ENCODE measurements around the gene GINS2. TPM values are rescaled to one million over a fixed set of nuclear protein-coding genes. Genes with fewer than 3 reads are reported as not detected.
A peak's percentile ranks its signal among the peaks of the same experiment; 100 is the strongest.

Gene GINS2
- total and polyA plus RNA-seq, 2 of the 4 experiments (the other 2 are of a cell fraction): 12.0 to 13.4 TPM

- H2BK5ac ChIP-seq (ENCODE audit: low read depth, low read length, poor library complexity, severe bottlenecking): no peak overlapping the region
- TF ChIP-seq BHLHE40 (IDR thresholded peaks at IDR 0.05; ENCODE audit: low read depth, low read length) (no peak), RAD21 (IDR thresholded peaks at IDR 0.05; ENCODE audit: low read length) (no peak), MAZ (IDR thresholded peaks at IDR 0.05; ENCODE audit: borderline replicate concordance, low read depth, low read length) (no peak), MXI1 (IDR thresholded peaks at IDR 0.05; ENCODE audit: borderline replicate concordance, low read depth, low read length) (no peak), CEBPB (IDR thresholded peaks at IDR 0.05; ENCODE audit: low read depth, low read length) (no peak), CHD1 (IDR thresholded peaks at IDR 0.05; ENCODE audit: low read depth, low read length) (no peak), FOS (IDR thresholded peaks at IDR 0.05; ENCODE audit: low read depth, low read length) (no peak), MAFK (IDR thresholded peaks at IDR 0.05; ENCODE audit: low read depth, low read length) (no peak), SMC3 (IDR thresholded peaks at IDR 0.05; ENCODE audit: low read depth, low read length) (no peak), NFE2L2 (IDR thresholded peaks at IDR 0.05; ENCODE audit: low read depth, low read length) (no peak), POLR2A (IDR thresholded peaks at IDR 0.05; ENCODE audit: low read depth, low read length) (no peak), RCOR1 (IDR thresholded peaks at IDR 0.05; ENCODE audit: insufficient replicate concordance, low read length) (no peak)
- TF ChIP-seq, protein P1, sequence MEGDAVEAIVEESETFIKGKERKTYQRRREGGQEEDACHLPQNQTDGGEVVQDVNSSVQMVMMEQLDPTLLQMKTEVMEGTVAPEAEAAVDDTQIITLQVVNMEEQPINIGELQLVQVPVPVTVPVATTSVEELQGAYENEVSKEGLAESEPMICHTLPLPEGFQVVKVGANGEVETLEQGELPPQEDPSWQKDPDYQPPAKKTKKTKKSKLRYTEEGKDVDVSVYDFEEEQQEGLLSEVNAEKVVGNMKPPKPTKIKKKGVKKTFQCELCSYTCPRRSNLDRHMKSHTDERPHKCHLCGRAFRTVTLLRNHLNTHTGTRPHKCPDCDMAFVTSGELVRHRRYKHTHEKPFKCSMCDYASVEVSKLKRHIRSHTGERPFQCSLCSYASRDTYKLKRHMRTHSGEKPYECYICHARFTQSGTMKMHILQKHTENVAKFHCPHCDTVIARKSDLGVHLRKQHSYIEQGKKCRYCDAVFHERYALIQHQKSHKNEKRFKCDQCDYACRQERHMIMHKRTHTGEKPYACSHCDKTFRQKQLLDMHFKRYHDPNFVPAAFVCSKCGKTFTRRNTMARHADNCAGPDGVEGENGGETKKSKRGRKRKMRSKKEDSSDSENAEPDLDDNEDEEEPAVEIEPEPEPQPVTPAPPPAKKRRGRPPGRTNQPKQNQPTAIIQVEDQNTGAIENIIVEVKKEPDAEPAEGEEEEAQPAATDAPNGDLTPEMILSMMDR (conservative IDR thresholded peaks at IDR 0.05; ENCODE audit: low read depth, low read length): no peak
- TF ChIP-seq, protein P2, sequence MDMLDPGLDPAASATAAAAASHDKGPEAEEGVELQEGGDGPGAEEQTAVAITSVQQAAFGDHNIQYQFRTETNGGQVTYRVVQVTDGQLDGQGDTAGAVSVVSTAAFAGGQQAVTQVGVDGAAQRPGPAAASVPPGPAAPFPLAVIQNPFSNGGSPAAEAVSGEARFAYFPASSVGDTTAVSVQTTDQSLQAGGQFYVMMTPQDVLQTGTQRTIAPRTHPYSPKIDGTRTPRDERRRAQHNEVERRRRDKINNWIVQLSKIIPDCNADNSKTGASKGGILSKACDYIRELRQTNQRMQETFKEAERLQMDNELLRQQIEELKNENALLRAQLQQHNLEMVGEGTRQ (IDR thresholded peaks at IDR 0.05; ENCODE audit: low read depth, low read length): no peak
- TF ChIP-seq, protein P3, sequence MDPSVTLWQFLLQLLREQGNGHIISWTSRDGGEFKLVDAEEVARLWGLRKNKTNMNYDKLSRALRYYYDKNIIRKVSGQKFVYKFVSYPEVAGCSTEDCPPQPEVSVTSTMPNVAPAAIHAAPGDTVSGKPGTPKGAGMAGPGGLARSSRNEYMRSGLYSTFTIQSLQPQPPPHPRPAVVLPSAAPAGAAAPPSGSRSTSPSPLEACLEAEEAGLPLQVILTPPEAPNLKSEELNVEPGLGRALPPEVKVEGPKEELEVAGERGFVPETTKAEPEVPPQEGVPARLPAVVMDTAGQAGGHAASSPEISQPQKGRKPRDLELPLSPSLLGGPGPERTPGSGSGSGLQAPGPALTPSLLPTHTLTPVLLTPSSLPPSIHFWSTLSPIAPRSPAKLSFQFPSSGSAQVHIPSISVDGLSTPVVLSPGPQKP (IDR thresholded peaks at IDR 0.05; ENCODE audit: borderline replicate concordance, low read depth, low read length): no peak
- H2BK120ac ChIP-seq (ENCODE audit: low read depth, low read length): no peak overlapping the region
- H3K4me2 ChIP-seq (ENCODE audit: low read depth, low read length): no peak overlapping the region
- no peak overlapping the region for H3K27ac ChIP-seq (ENCODE audit: insufficient read depth, low read length)
- no peak overlapping the region for H2AK9ac ChIP-seq (replicated peaks; ENCODE audit: low read depth, low read length, poor library complexity)
- DNase-seq (no peak), ATAC-seq (ENCODE audit: low read depth) (no peak)
- no peak overlapping the region; the same call in 1 of the 2 replicates for H4K91ac ChIP-seq (ENCODE audit: insufficient read depth, low read depth, low read length)
- H2AK5ac ChIP-seq (ENCODE audit: low read depth, low read length): no peak overlapping the region; the same call in 1 of the 2 replicates
- dilution Hi-C loops (cut with HindIII; ENCODE audit: low sequenced_read_pairs, unreplicated experiment): no loop called here
- CTCF ChIA-PET: no interaction called here
- H3K14ac ChIP-seq (replicated peaks; ENCODE audit: low read depth, low read length): no peak overlapping the region; the same call in 1 of the 2 replicates
- no peak overlapping the region for H3K4me3 ChIP-seq (ENCODE audit: insufficient read depth, low read depth, low read length)
- H3K23ac ChIP-seq (ENCODE audit: low read depth, low read length): no peak overlapping the region
- H3K9ac ChIP-seq (ENCODE audit: low read depth, low read length): no peak overlapping the region
- BruUV-seq (replicated peaks): no TSS peak
- peaks cover 3% of the 10 kb centered on the region; the same call in 1 of the 2 replicates for H3K4me1 ChIP-seq (ENCODE audit: control insufficient read depth, insufficient read depth, low read length)
- WGBS, 2 experiments (ENCODE audit: extremely low coverage in 2 of 2, insufficient read length in 1 of 2): no CpG with 5 or more reads among the region's 3 CpGs
- in situ Hi-C loops (cut with MboI; ENCODE audit: low sequenced_read_pairs): loop anchor here (5.0 kb wide), 1 partner anchor 59 kb away; no protein-coding TSS in a partner anchor
- H3K79me1 ChIP-seq (ENCODE audit: low read depth in 1 of 2, low read length in 2 of 2): peaks cover 3 to 4% of the 10 kb centered on the region in 2 experiments; a peak in 1 of 4 replicates
- peaks cover 9% of the 10 kb centered on the region for H3K9me3 ChIP-seq (ENCODE audit: control insufficient read depth, insufficient read depth, low read length)
- no peak overlapping the region for H2BK15ac ChIP-seq (ENCODE audit: low read depth, low read length)
- no peak overlapping the region for H2BK20ac ChIP-seq (ENCODE audit: low read depth, low read length)
- no peaks in the 10 kb centered on the region for H3K9me1 ChIP-seq (ENCODE audit: insufficient read depth, low read length)
- peak overlapping the region in 1 of 2 experiments; percentile 42; a peak in 1 of 4 replicates for H4K8ac ChIP-seq (ENCODE audit: low read depth in 2 of 2, low read length in 2 of 2)
- H2AFZ ChIP-seq (replicated peaks; ENCODE audit: low read length, poor library complexity): peak overlapping the region; percentile 47
- no peak overlapping the region for H3K4ac ChIP-seq (ENCODE audit: low read depth, low read length)
- POLR2A ChIA-PET (ENCODE audit: unreplicated experiment): no interaction called here
- no peaks in the 10 kb centered on the region; the same call in 1 of the 2 replicates for H3K27me3 ChIP-seq (ENCODE audit: control insufficient read depth, insufficient read depth, low read length)
- peaks cover 3% of the 10 kb centered on the region for H3K36me3 ChIP-seq (ENCODE audit: control insufficient read depth, insufficient read depth, low read length)
- no peak overlapping the region; the same call in 1 of the 2 replicates for H3K18ac ChIP-seq (ENCODE audit: low read depth, low read length)
- H4K20me1 ChIP-seq (ENCODE audit: insufficient read depth, low read length): peaks cover 13% of the 10 kb centered on the region
- intact Hi-C loops (cut with micrococcal nuclease): loop anchor here (5.0 to 10.0 kb wide), 2 partner anchors 59 to 442 kb away; no protein-coding TSS in a partner anchor
- no peak overlapping the region for H4K5ac ChIP-seq (ENCODE audit: low read depth, low read length)
- no peak overlapping the region for H3K56ac ChIP-seq (ENCODE audit: extremely low read depth, insufficient read depth, low read length)
Measured at GRCh38 chr16:85716680-85717038, 27.9 kb upstream of the GINS2 start.
